Lower leg skin (tissue), 4 donors: ENCODE results near the gene LHB. TPM values are rescaled to one million over a fixed set of nuclear protein-coding genes. Genes with fewer than 3 reads are reported as not detected.
"Not testable (repeated sequence)": the region's sequence is repeated elsewhere in the genome, so short reads cannot be mapped to it uniquely, and the experiment has no call there.

Source experiments
- DNase-seq, 2 donors: peaks; one replicate each; pipeline ENCODE4 v3.0.0-alpha.2; 2019; ENCODE audit warnings: low spot score in 2 of 2
- H3K4me3 ChIP-seq: fragments of 200-600 bp; sonication (generic); 2 replicates; pipeline ENCODE4 v1.5.1; 2017; ENCODE audit warnings: mild to moderate bottlenecking, low read depth; ENCODE audit not compliant: poor library complexity, severe bottlenecking
- CTCF ChIP-seq, 3 donors: fragments of 450-650 bp; IDR thresholded peaks; one replicate each; pipeline ENCODE4 v1.5.1; 2016; ENCODE audit warnings: antibody characterized with exemption in 3 of 3, mild to moderate bottlenecking in 3 of 3, moderate library complexity in 2 of 3
- POLR2A ChIP-seq, 2 donors: fragments of 450-650 bp; IDR thresholded peaks; one replicate each; pipeline ENCODE4 v1.6.1; 2016 to 2017; ENCODE audit warnings: antibody characterized with exemption in 2 of 2, mild to moderate bottlenecking in 1 of 2, moderate library complexity in 1 of 2
- WGBS, 2 donors: methylation state at CpG; one replicate each; pipeline ENCODE4 v1.1.5; 2018; 5-methylcytosine and 5-hydroxymethylcytosine counted together
- intact Hi-C: fragments of 100-400 bp; cut with DNase I; formaldehyde crosslinking; loops from one replicate; pipeline ENCODE4 v1.15.0; 2023; ENCODE audit warnings: low total_unique reads
- total RNA-seq, 4 donors: library from RNA; depleted of rRNA; stranded (reverse); fragments of >200 nt; gene quantifications; one replicate each; pipeline ENCODE4 v1.1.0, GENCODE V29; 2016

LHB gene
- total RNA-seq, 4 donors from 2014 or later: 1.2 to 4.2 (median 1.8) TPM; not detected in 1

- TF ChIP-seq POLR2A (IDR thresholded peaks at IDR 0.05) (no peak), CTCF (IDR thresholded peaks at IDR 0.05) (no peak)
- WGBS, 2 donors: 95 to 100% methylated on average over 2 of the region's 2 CpGs
- DNase-seq: no peak
- intact Hi-C loops: no loop called here
- H3K4me3 ChIP-seq: no peak overlapping the region
These were observed 44.1 kb upstream of the LHB start for GRCh38 chr19:49061000-49061399.

- intact Hi-C loops: no loop called here
- no peak overlapping the region for H3K4me3 ChIP-seq
- TF ChIP-seq POLR2A (IDR thresholded peaks at IDR 0.05) (no peak), CTCF (IDR thresholded peaks at IDR 0.05) (no peak)
- 34 to 37% methylated on average over 9 of the region's 9 CpGs for WGBS, 2 donors
- no peak for DNase-seq
These were observed 42.2 kb upstream of the LHB start for GRCh38 chr19:49059053-49059452.

- TF ChIP-seq CTCF (IDR thresholded peaks at IDR 0.05) (no peak), POLR2A (IDR thresholded peaks at IDR 0.05) (no peak)
- no peak overlapping the region for H3K4me3 ChIP-seq
- intact Hi-C loops: no loop called here
- DNase-seq: no peak
- WGBS, 2 donors: 32 to 45% methylated on average over 10 of the region's 10 CpGs
These were observed 41.7 kb upstream of the LHB start for GRCh38 chr19:49058562-49058961.

- TF ChIP-seq CTCF (IDR thresholded peaks at IDR 0.05): no peak
- TF ChIP-seq POLR2A (IDR thresholded peaks at IDR 0.05): no peak
- peak within 1 kb of the TSS; percentile 13 for H3K4me3 ChIP-seq
- WGBS, 2 donors: 3 to 4% methylated on average over 21 to 31 of the region's 38 CpGs
- peak; percentile 67 to 95 for DNase-seq
- intact Hi-C loops: no loop called here
These were observed 40.8 kb upstream of the LHB start, which contains the start of gene CGB7 for GRCh38 chr19:49057636-49058234. CGB7 (minus strand) TSS chr19:49057749; CDS start chr19:49055375, 2,374 bp downstream.

GRCh38 chr19:49056902-49057596 is 40.2 kb upstream of the LHB start:
- peak overlapping the region; percentile 13 for H3K4me3 ChIP-seq
- intact Hi-C loops, DNase-seq: not testable (repeated sequence)
- WGBS, 2 donors: 2 to 4% methylated on average over 27 to 30 of the region's 34 CpGs

- TF ChIP-seq POLR2A (IDR thresholded peaks at IDR 0.05) (no peak), CTCF (IDR thresholded peaks at IDR 0.05) (no peak)
- H3K4me3 ChIP-seq: peak overlapping the region; percentile 17
- DNase-seq: peak in 1 of 2 donors; percentile 90
- intact Hi-C loops: no loop called here
- 0 to 1% methylated on average over 38 to 48 of the region's 63 CpGs for WGBS, 2 donors
These were observed 39.4 kb upstream of the LHB start for GRCh38 chr19:49056101-49056901.

GRCh38 chr19:49050376-49051033 is 33.6 kb upstream of the LHB start:
- H3K4me3 ChIP-seq, intact Hi-C loops: not testable (repeated sequence)
- 57 to 60% methylated on average over 21 to 23 of the region's 24 CpGs for WGBS, 2 donors

GRCh38 chr19:49049834-49050233 is 32.9 kb upstream of the LHB start:
- intact Hi-C loops, H3K4me3 ChIP-seq, DNase-seq: not testable (repeated sequence)
- 86 to 93% methylated on average over 3 of the region's 4 CpGs for WGBS, 2 donors

More at GRCh38 chr19:49050376-49051033, 33.6 kb upstream of the LHB start:
- not testable (repeated sequence) for DNase-seq
